H1 (cell line): Measurements from ENCODE around the gene CREBBP. TPM values are rescaled to one million over a fixed set of nuclear protein-coding genes. Genes with fewer than 3 reads are reported as not detected.

Experiments
- CTCF ChIA-PET: fragments of 300-600 bp; sonication (Branson Sonifier 250); formaldehyde crosslinking; loops from one replicate; lab custom pipeline; 2021; ENCODE audit not compliant: partially characterized antibody; lab: Charles Lee
- POLR2A ChIA-PET: fragments of 300-600 bp; sonication (Branson Sonifier 250); formaldehyde crosslinking; loops from one replicate; lab custom pipeline; 2021; ENCODE audit warnings: inconsistent platforms; ENCODE audit not compliant: partially characterized antibody; lab: Charles Lee
- DNase-seq, 2 experiments: peaks; one replicate each; pipeline versions ENCODE4 v3.0.0 to v3.0.0-alpha.2; 2010 to 2022; ENCODE audit warnings: low spot score in 2 of 2, low read depth in 1 of 2, mixed read lengths in 1 of 2
- FAIRE-seq: peaks from 2 replicates; lab custom pipeline; 2011; peaks lifted over from hg19 to GRCh38; lab: Jason Lieb, UNC
- H2AFZ ChIP-seq: 2 replicates; pipeline ENCODE4 v1.8.1; 2012; ENCODE audit warnings: low read length, inconsistent platforms
- H2AK5ac ChIP-seq: 2 replicates; pipeline ENCODE4 v1.6.1; 2013; ENCODE audit warnings: low read depth, low read length
- H2BK120ac ChIP-seq: replicated peaks from 2 replicates; pipeline ENCODE3; 2013; ENCODE audit warnings: low read depth, low read length, inconsistent platforms
- H2BK12ac ChIP-seq: 2 replicates; pipeline ENCODE4 v1.6.1; 2013; ENCODE audit warnings: low read depth, low read length
- H2BK15ac ChIP-seq: 2 replicates; pipeline ENCODE4 v1.6.1; 2013; ENCODE audit warnings: low read length
- H2BK20ac ChIP-seq: 2 replicates; pipeline ENCODE4 v1.6.1; 2013; ENCODE audit warnings: low read length
- H2BK5ac ChIP-seq: 2 replicates; pipeline ENCODE4 v1.6.1; 2013; ENCODE audit warnings: low read depth, low read length
- H3K14ac ChIP-seq: 2 replicates; pipeline ENCODE4 v1.6.1; 2013; ENCODE audit warnings: inconsistent platforms; ENCODE audit not compliant: insufficient read length
- H3K18ac ChIP-seq: 2 replicates; pipeline ENCODE4 v1.6.1; 2013; ENCODE audit warnings: low read length; ENCODE audit errors: extremely low read depth
- H3K23ac ChIP-seq: 2 replicates; pipeline ENCODE4 v1.6.1; 2013; ENCODE audit warnings: inconsistent platforms; ENCODE audit not compliant: insufficient read length
- H3K23me2 ChIP-seq: 2 replicates; pipeline ENCODE4 v1.6.1; 2013; ENCODE audit warnings: low read depth, low read length
- H3K27ac ChIP-seq: 2 replicates; pipeline ENCODE4 v1.6.1; 2011; ENCODE audit warnings: low read depth, low read length, inconsistent platforms
- H3K27me3 ChIP-seq, 4 experiments: replicated peaks in 1 of 4; 1 replicate in 1 of 4; 2 replicates in 3 of 4; pipeline versions ENCODE4 v1.6.1 to v1.8.1; 2011 to 2013; ENCODE audit warnings: low read length in 3 of 4, mild to moderate bottlenecking in 3 of 4, inconsistent platforms in 2 of 4, mixed read lengths in 2 of 4, moderate library complexity in 1 of 4; ENCODE audit not compliant: control insufficient read depth in 3 of 4, insufficient read depth in 3 of 4; ENCODE audit errors: extremely low read depth in 1 of 4
- H3K36me3 ChIP-seq, 4 experiments: 2 replicates each; pipeline versions ENCODE4 v1.6.1 to v1.8.1; 2011 to 2013; ENCODE audit warnings: mild to moderate bottlenecking in 4 of 4, low read length in 3 of 4, moderate library complexity in 2 of 4, control low read depth in 1 of 4, inconsistent platforms in 1 of 4; ENCODE audit not compliant: insufficient read depth in 4 of 4, control insufficient read depth in 2 of 4
- H3K4ac ChIP-seq: replicated peaks from 2 replicates; pipeline ENCODE3; 2013; ENCODE audit warnings: low read length, low read depth, mixed read lengths, inconsistent platforms; ENCODE audit not compliant: insufficient read length
- H3K4me1 ChIP-seq, 4 experiments: replicated peaks in 1 of 4; 1 replicate in 1 of 4; 2 replicates in 3 of 4; pipeline versions ENCODE4 v1.6.1 to v1.8.1; 2011 to 2013; ENCODE audit warnings: low read length in 3 of 4, inconsistent platforms in 2 of 4, mixed read lengths in 1 of 4; ENCODE audit not compliant: insufficient read depth in 4 of 4, control insufficient read depth in 3 of 4
- H3K4me2 ChIP-seq, 2 experiments: 2 replicates each; pipeline versions ENCODE4 v1.6.1 to v1.8.1; 2011 to 2013; ENCODE audit warnings: low read depth in 2 of 2, low read length in 2 of 2, control low read depth in 1 of 2, inconsistent platforms in 1 of 2, mild to moderate bottlenecking in 1 of 2; ENCODE audit not compliant: insufficient read depth in 1 of 2
- H3K4me3 ChIP-seq, 4 experiments: fragments of 200-600, 300-600 bp in 1 of 4; sonication (generic), shearing (Covaris generic), sonication (Bioruptor Twin) in 1 of 4; 2 replicates each; pipeline versions ENCODE4 v1.5.1 to v1.8.1; 2011 to 2016; ENCODE audit warnings: low read length in 4 of 4, low read depth in 3 of 4, control low read depth in 2 of 4, inconsistent platforms in 2 of 4, mild to moderate bottlenecking in 2 of 4, mixed read lengths in 1 of 4, moderate library complexity in 1 of 4; ENCODE audit not compliant: insufficient read depth in 2 of 4; ENCODE audit errors: extremely low read depth in 1 of 4
- H3K56ac ChIP-seq: replicated peaks from 2 replicates; pipeline ENCODE3; 2013; ENCODE audit warnings: low read depth, mild to moderate bottlenecking, mixed read lengths, low read length, inconsistent platforms; ENCODE audit not compliant: insufficient read length
- H3K79me1 ChIP-seq: 2 replicates; pipeline ENCODE4 v1.6.1; 2013; ENCODE audit warnings: low read depth, low read length, control low read depth
- H3K79me2 ChIP-seq, 2 experiments: 2 replicates each; pipeline versions ENCODE4 v1.6.1 to v1.8.1; 2012 to 2013; ENCODE audit warnings: low read length in 2 of 2, mild to moderate bottlenecking in 2 of 2, inconsistent platforms in 1 of 2; ENCODE audit not compliant: insufficient read depth in 2 of 2, control insufficient read depth in 1 of 2
- H3K9ac ChIP-seq, 4 experiments: replicated peaks in 1 of 4; 1 replicate in 1 of 4; 2 replicates in 3 of 4; pipeline versions ENCODE4 v1.6.1 to v1.8.1; 2011 to 2013; ENCODE audit warnings: low read depth in 3 of 4, low read length in 3 of 4, control low read depth in 2 of 4, mild to moderate bottlenecking in 2 of 4, moderate library complexity in 2 of 4, inconsistent platforms in 1 of 4; ENCODE audit errors: extremely low read depth in 1 of 4
- H3K9me3 ChIP-seq, 2 experiments: 2 replicates each; pipeline versions ENCODE4 v1.6.1 to v1.8.1; 2012 to 2013; ENCODE audit warnings: mild to moderate bottlenecking in 2 of 2, moderate library complexity in 2 of 2, control low read depth in 1 of 2, inconsistent platforms in 1 of 2, low read depth in 1 of 2, low read length in 1 of 2, mixed read lengths in 1 of 2; ENCODE audit not compliant: insufficient read depth in 2 of 2
- H4K20me1 ChIP-seq, 2 experiments: replicated peaks in 1 of 2; 2 replicates each; pipeline versions ENCODE3 to v1.8.1; 2011 to 2013; ENCODE audit warnings: inconsistent platforms in 2 of 2, low read length in 2 of 2, mild to moderate bottlenecking in 1 of 2; ENCODE audit not compliant: insufficient read depth in 2 of 2, control insufficient read depth in 1 of 2
- H4K5ac ChIP-seq: 2 replicates; pipeline ENCODE4 v1.6.1; 2013; ENCODE audit warnings: low read length, low read depth, mixed read lengths, inconsistent platforms; ENCODE audit not compliant: insufficient read length
- H4K8ac ChIP-seq: 2 replicates; pipeline ENCODE4 v1.8.0; 2013; ENCODE audit warnings: mild to moderate bottlenecking, moderate library complexity, low read length, inconsistent platforms; ENCODE audit not compliant: insufficient read depth; ENCODE audit errors: extremely low read depth
- H4K91ac ChIP-seq: replicated peaks from 2 replicates; pipeline ENCODE3; 2013; ENCODE audit warnings: low read length, mixed read lengths, inconsistent platforms; ENCODE audit not compliant: insufficient read length
- ASH2L ChIP-seq: fragments of 200-600, 300-600 bp; sonication (generic); IDR thresholded peaks from one replicate; pipeline ENCODE4 v1.7.1; 2017; ENCODE audit warnings: low read length
- BRCA1 ChIP-seq: IDR thresholded peaks from 2 replicates; pipeline ENCODE4 v1.6.1; 2012; ENCODE audit warnings: low read depth, low read length, improper control_type of control experiment
- GABPA ChIP-seq: IDR thresholded peaks from 2 replicates; pipeline ENCODE4 v1.6.1; 2011; ENCODE audit warnings: mild to moderate bottlenecking, low read length, moderate library complexity, borderline replicate concordance; ENCODE audit not compliant: insufficient read depth
- KDM4A ChIP-seq: IDR thresholded peaks from one replicate; pipeline ENCODE4 v1.7.1; 2012; ENCODE audit warnings: low read depth, mild to moderate bottlenecking, moderate library complexity, low read length, inconsistent platforms; ENCODE audit not compliant: severe bottlenecking
- KDM5A ChIP-seq: fragments of 200-600 bp; IDR thresholded peaks from 2 replicates; pipeline ENCODE4 v1.7.1; 2012; ENCODE audit warnings: mild to moderate bottlenecking, low read length, inconsistent platforms, mixed read lengths
- RAD21 ChIP-seq, 2 experiments: IDR thresholded peaks in 1 of 2; conservative IDR thresholded peaks in 1 of 2; 2 replicates each; pipeline ENCODE4 v1.6.1; 2011; ENCODE audit warnings: low read depth in 2 of 2, low read length in 2 of 2, improper control_type of control experiment in 1 of 2, inconsistent platforms in 1 of 2, mild to moderate bottlenecking in 1 of 2, moderate library complexity in 1 of 2
- RFX5 ChIP-seq: IDR thresholded peaks from 2 replicates; pipeline ENCODE4 v1.6.1; 2011; ENCODE audit warnings: low read depth, low read length, improper control_type of control experiment, borderline replicate concordance
- RNF2 ChIP-seq: fragments of 200-900, 300-1000 bp; sonication (generic); IDR thresholded peaks from 2 replicates; pipeline ENCODE4 v1.7.1; 2016; ENCODE audit warnings: borderline replicate concordance, low read depth, mild to moderate bottlenecking, antibody characterized with exemption, low read length; ENCODE audit not compliant: poor library complexity, severe bottlenecking; ENCODE audit errors: missing control alignments
- SAP30 ChIP-seq: fragments of 300-600 bp; sonication (generic); IDR thresholded peaks from 2 replicates; pipeline ENCODE4 v1.7.1; 2012; ENCODE audit warnings: low read length, moderate library complexity, mild to moderate bottlenecking, inconsistent platforms; ENCODE audit not compliant: insufficient read depth, insufficient replicate concordance
- SRF ChIP-seq: IDR thresholded peaks from 2 replicates; pipeline ENCODE4 v1.6.1; 2011; ENCODE audit warnings: mild to moderate bottlenecking, low read depth, low read length, moderate library complexity
- TEAD4 ChIP-seq: IDR thresholded peaks from 2 replicates; pipeline ENCODE4 v1.6.1; 2012; ENCODE audit warnings: low read depth, low read length, inconsistent platforms, mixed read lengths
- ZNF274 ChIP-seq: IDR thresholded peaks from 2 replicates; pipeline ENCODE4 v1.7.0; 2012; ENCODE audit warnings: low read length, borderline replicate concordance; ENCODE audit errors: extremely low read depth
- WGBS, 2 experiments: shearing (Covaris generic) in 1 of 2; methylation state at CpG; one replicate each; pipeline versions ENCODE4 v1.1.6 to v1.1.7; 2013 to 2015; ENCODE audit warnings: low lambda C conversion rate in 2 of 2, mixed read lengths in 2 of 2, inconsistent platforms in 1 of 2, low coverage in 1 of 2, missing lambda C conversion rate in 1 of 2; ENCODE audit not compliant: insufficient replicate concordance in 2 of 2, insufficient coverage in 1 of 2, insufficient read length in 1 of 2; ENCODE audit errors: extremely low coverage in 1 of 2, missing lambda C conversion rate in 1 of 2; 5-methylcytosine and 5-hydroxymethylcytosine counted together
- polyA plus RNA-seq, 7 experiments: library from polyadenylated mRNA; depleted of rRNA in 3 of 7; stranded (reverse) in 5 of 7; unstranded in 2 of 7; fragments of >200 nt in 5 of 7; fragments of 200-250 nt in 2 of 7; gene quantifications; 1 replicate in 5 of 7; 2 replicates in 1 of 7; 4 replicates in 1 of 7; pipeline versions ENCODE4 v1.2.1 to v1.2.3, GENCODE V29; 2011 to 2013; ENCODE audit warnings: missing spikeins in 2 of 7, mixed read lengths in 2 of 7
- total RNA-seq: library from RNA; stranded (reverse); fragmentation: NEBNext Ultra II Directional; extraction: Animal tissue kit (Norgen Biotek cat#: 25700); gene quantifications from 2 replicates; pipeline ENCODE4 v1.2.1, GENCODE V29; 2021
- TF ChIP-seq, protein P1 (sequence below): IDR thresholded peaks from 2 replicates; pipeline ENCODE4 v1.6.1; 2012; ENCODE audit warnings: inconsistent platforms

Gene CREBBP
- total and polyA plus RNA-seq, 2 of the 8 experiments (the other 6 are each of a cell fraction or from before 2014, with no cell fraction given): 10.0 to 60.1 TPM

DNA sequence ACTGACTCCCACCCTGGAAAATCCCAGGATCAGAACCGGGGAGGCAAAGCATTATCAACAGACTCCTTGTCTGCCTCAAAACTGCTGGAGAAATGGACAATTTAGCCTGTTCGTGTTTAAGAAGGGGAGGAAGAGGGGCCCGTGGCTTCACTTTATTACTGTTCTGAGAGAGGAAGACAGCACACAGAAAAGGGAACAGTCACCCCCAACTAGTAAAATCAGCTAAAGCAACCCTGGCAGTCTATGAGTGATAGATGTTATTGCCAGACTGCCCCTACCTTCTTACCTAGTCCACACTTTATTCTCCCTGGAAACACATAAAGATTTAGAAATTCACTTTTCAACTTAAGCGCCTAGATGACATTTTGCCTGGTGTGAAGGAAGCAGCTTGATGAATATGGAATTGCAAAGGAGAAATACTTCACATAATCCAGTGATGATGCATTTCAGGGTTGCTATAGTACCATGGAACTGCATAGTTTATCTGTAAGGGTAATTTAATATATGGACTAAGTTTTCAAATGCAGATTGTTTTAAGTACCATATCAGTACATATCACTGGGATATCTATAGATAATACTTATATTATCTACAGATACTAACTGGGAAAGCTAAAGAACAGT lies 126.3 kb downstream of the CREBBP start:
- H2BK5ac ChIP-seq: no peak overlapping the region
- H3K9ac ChIP-seq: no peak overlapping the region
- peaks cover 8 to 31% (median 18%) of the 10 kb centered on the region in 4 experiments for H3K36me3 ChIP-seq
- no peaks in the 10 kb centered on the region for H3K79me2 ChIP-seq
- H2BK12ac ChIP-seq: no peak overlapping the region
- H3K79me1 ChIP-seq: no peaks in the 10 kb centered on the region
- CTCF ChIA-PET: no interaction called here
- H3K4ac ChIP-seq: no peak overlapping the region
- no peaks in the 10 kb centered on the region for H3K23me2 ChIP-seq
- no peak overlapping the region for H2BK120ac ChIP-seq
- no peak overlapping the region for H2BK20ac ChIP-seq
- H3K14ac ChIP-seq: no peak overlapping the region
- H3K23ac ChIP-seq: no peak overlapping the region
- no peak overlapping the region for H3K4me2 ChIP-seq
- H2AK5ac ChIP-seq: no peak overlapping the region
- H4K5ac ChIP-seq: no peak overlapping the region
- DNase-seq (no peak), FAIRE-seq (no peak)
- no peaks in the 10 kb centered on the region for H3K27me3 ChIP-seq
- H3K9me3 ChIP-seq: no peaks in the 10 kb centered on the region
- H3K18ac ChIP-seq: no peak overlapping the region
- peaks cover 2 to 3% of the 10 kb centered on the region in 2 experiments for H4K20me1 ChIP-seq
- H3K4me1 ChIP-seq: no peaks in the 10 kb centered on the region
- no peak overlapping the region for H3K56ac ChIP-seq
- no peak overlapping the region for H4K8ac ChIP-seq
- WGBS, 2 experiments: 85% methylated on average over 4 of the region's 4 CpGs; no CpG with 5 or more reads in 1 of the 2 experiments
- no peak overlapping the region for H3K27ac ChIP-seq
- POLR2A ChIA-PET: no interaction called here
- H3K4me3 ChIP-seq: no peak overlapping the region
- no peak overlapping the region for H2BK15ac ChIP-seq
- no peak overlapping the region for H4K91ac ChIP-seq
- H2AFZ ChIP-seq: no peak overlapping the region
- TF ChIP-seq SRF: no peak
- TF ChIP-seq, protein P1, sequence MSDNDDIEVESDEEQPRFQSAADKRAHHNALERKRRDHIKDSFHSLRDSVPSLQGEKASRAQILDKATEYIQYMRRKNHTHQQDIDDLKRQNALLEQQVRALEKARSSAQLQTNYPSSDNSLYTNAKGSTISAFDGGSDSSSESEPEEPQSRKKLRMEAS: no peak
- TF ChIP-seq RNF2: no peak
- TF ChIP-seq ZNF274: no peak
- TF ChIP-seq KDM5A: no peak
- TF ChIP-seq RFX5: no peak
- no peak for TF ChIP-seq RAD21 (IDR thresholded peaks at IDR 0.05 in 1 of 2, conservative IDR thresholded peaks at IDR 0.05 in 1 of 2; ENCODE audit: low read depth in 2 of 2, low read length in 2 of 2)
- TF ChIP-seq BRCA1: no peak
- TF ChIP-seq TEAD4: no peak
- no peak for TF ChIP-seq GABPA
- no peak for TF ChIP-seq ASH2L
- TF ChIP-seq SAP30: no peak
- TF ChIP-seq KDM4A: no peak
